NCI-H1694 treated with DMSO at 0.1 percent for 48 hours (cell line): ENCODE data around the gene TRAF2.

ENCODE experiments used
- DNase-seq: peaks from one replicate; lab custom pipeline; 2025; lab: John Stamatoyannopoulos, UW

The TRAF2 gene

GRCh38 chr9:136962163-136962562 lies 75.8 kb downstream of the TRAF2 start:
- DNase-seq, result no peak

GRCh38 chr9:136962701-136963248 lies 76.5 kb downstream of the TRAF2 start:
- no peak for DNase-seq

- DNase-seq, result no peak
Observed at GRCh38 chr9:136963341-136963740, 77.0 kb downstream of the TRAF2 start.

- no peak for DNase-seq
Observed at GRCh38 chr9:136963751-136964150, 77.4 kb downstream of the TRAF2 start.

- DNase-seq, result no peak
Observed at GRCh38 chr9:136964171-136964689, 77.9 kb downstream of the TRAF2 start.

- no peak for DNase-seq
Observed at GRCh38 chr9:136964833-136965422, 78.6 kb downstream of the TRAF2 start.

GRCh38 chr9:136965771-136966484 lies 79.6 kb downstream of the TRAF2 start:
- DNase-seq, result no peak

- no peak for DNase-seq
Observed at GRCh38 chr9:136968333-136969127, 82.2 kb downstream of the TRAF2 start.

- no peak for DNase-seq
Observed at GRCh38 chr9:136969150-136969549, 82.8 kb downstream of the TRAF2 start.

GRCh38 chr9:136969774-136970173 lies 83.5 kb downstream of the TRAF2 start:
- DNase-seq, result no peak

- DNase-seq, result no peak
Observed at GRCh38 chr9:136970361-136970760, 84.0 kb downstream of the TRAF2 start.

GRCh38 chr9:136971746-136972145 lies 85.4 kb downstream of the TRAF2 start:
- DNase-seq, result no peak

GRCh38 chr9:136972335-136972734 lies 86.0 kb downstream of the TRAF2 start:
- DNase-seq, result no peak

- no peak for DNase-seq
Observed at GRCh38 chr9:136972743-136973142, 86.4 kb downstream of the TRAF2 start.

- no peak for DNase-seq
Observed at GRCh38 chr9:136973618-136974617, 87.6 kb downstream of the TRAF2 start.

GRCh38 chr9:136974817-136975535 lies 88.7 kb downstream of the TRAF2 start:
- DNase-seq, result no peak

- DNase-seq, result no peak
Observed at GRCh38 chr9:136975644-136976043, 89.3 kb downstream of the TRAF2 start.
